HepG2 (cell line): ENCODE results near the gene TAOK3.
"Not testable (repeated sequence)": the region's sequence is repeated elsewhere in the genome, so short reads cannot be mapped to it uniquely, and the experiment has no call there.

Experiments used
- HMGXB4 ChIP-seq, 2 experiments: sonication (generic) in 1 of 2; formaldehyde crosslinking in 1 of 2; IDR thresholded peaks; 2 replicates each; pipeline versions ENCODE4 v1.4.0 to v1.6.1; 2018 to 2020; ENCODE audit warnings: missing genetic modification reagents in 2 of 2, borderline replicate concordance in 1 of 2, low read depth in 1 of 2, mild to moderate bottlenecking in 1 of 2, missing biosample characterization in 1 of 2
- POLR2A ChIP-seq, 2 experiments: IDR thresholded peaks; 2 replicates each; pipeline ENCODE4 v1.6.1; 2011; ENCODE audit warnings: low read depth in 2 of 2, low read length in 2 of 2, mild to moderate bottlenecking in 1 of 2, moderate library complexity in 1 of 2; ENCODE audit not compliant: insufficient read depth in 1 of 2

GRCh38 chr12:118129436-118129835 is 243.3 kb downstream of the TAOK3 start:
- TF ChIP-seq POLR2A (IDR thresholded peaks at IDR 0.05; ENCODE audit: insufficient read depth in 1 of 2, low read depth in 2 of 2, low read length in 2 of 2); HMGXB4 (CRISPR knock-in tag; IDR thresholded peaks at IDR 0.05; ENCODE audit: borderline replicate concordance in 1 of 2, low read depth in 1 of 2): not testable (repeated sequence)
